SKM-1 (cell line): Measurements from ENCODE around the gene S100A16.

Experiments
- DNase-seq: peaks from one replicate; lab custom pipeline; 2025; ENCODE audit not compliant: unreplicated experiment; lab: John Stamatoyannopoulos, UW

Gene S100A16

GRCh38 chr1:153616144-153616916, 3.4 kb upstream of the S100A16 start, which contains the start of gene S100A14:
Gene S100A14 (minus strand): TSS chr1:153616325. CDS start chr1:153615858, 467 bp downstream.
- no peak for DNase-seq

- DNase-seq: no peak
Measured at GRCh38 chr1:153615406-153615805, 2.5 kb upstream of the S100A16 start.

GRCh38 chr1:153614906-153615305, 2.0 kb upstream of the S100A16 start:
- DNase-seq: no peak

- DNase-seq: no peak
Measured at GRCh38 chr1:153614189-153614900, 1.4 kb upstream of the S100A16 start.

- no peak for DNase-seq
Measured at GRCh38 chr1:153613406-153613805, 469 bp upstream of the S100A16 start.

GRCh38 chr1:153612111-153612754, 704 bp downstream of the S100A16 start:
- no peak for DNase-seq

- no peak for DNase-seq
Measured at GRCh38 chr1:153611356-153611755, 1.6 kb downstream of the S100A16 start.

GRCh38 chr1:153610811-153611301, 2.1 kb downstream of the S100A16 start:
- DNase-seq: no peak

- DNase-seq: no peak
Measured at GRCh38 chr1:153610334-153610733, 2.6 kb downstream of the S100A16 start.

GRCh38 chr1:153609585-153609907, 3.4 kb downstream of the S100A16 start:
- DNase-seq: no peak

GRCh38 chr1:153608742-153609584, 4.0 kb downstream of the S100A16 start:
- DNase-seq: peak; percentile 34

- DNase-seq: no peak
Measured at GRCh38 chr1:153608089-153608682, 4.8 kb downstream of the S100A16 start.

GRCh38 chr1:153607381-153607780, 5.6 kb downstream of the S100A16 start:
- DNase-seq: no peak

GRCh38 chr1:153606194-153606593, 6.7 kb downstream of the S100A16 start:
- no peak for DNase-seq

GRCh38 chr1:153602749-153603148, 10.2 kb downstream of the S100A16 start:
- DNase-seq: no peak

- no peak for DNase-seq
Measured at GRCh38 chr1:153599847-153600246, 13.1 kb downstream of the S100A16 start.

- DNase-seq: peak; percentile 99
Measured at GRCh38 chr1:153598309-153599172, 14.4 kb downstream of the S100A16 start.

GRCh38 chr1:153597206-153597605, 15.7 kb downstream of the S100A16 start:
- DNase-seq: no peak

- DNase-seq: no peak
Measured at GRCh38 chr1:153592748-153593147, 20.2 kb downstream of the S100A16 start.

GRCh38 chr1:153588482-153588881, 24.5 kb downstream of the S100A16 start:
- DNase-seq: no peak
